Measurements from ENCODE around the gene CCDC85B. TPM values are rescaled to one million over a fixed set of nuclear protein-coding genes. Genes with fewer than 3 reads are reported as not detected.
"Not testable (repeated sequence)": the region's sequence is repeated elsewhere in the genome, so short reads cannot be mapped to it uniquely, and the experiment has no call there.

The CCDC85B gene
- polyA plus RNA-seq, 1 of the 3 experiments (the other 2 are of a cell fraction): 52.8 TPM

GRCh38 chr11:65891219-65892136 lies 1.0 kb downstream of the CCDC85B start (continued):
- TF ChIP-seq USF2 (IDR thresholded peaks at IDR 0.05; ENCODE audit: borderline replicate concordance, low read depth, low read length): no peak

GRCh38 chr11:65892137-65892540 lies 1.7 kb downstream of the CCDC85B start:
- peak overlapping the region; percentile 65 to 70 for H3K4me3 ChIP-seq (ENCODE audit: low read depth in 2 of 2, low read length in 1 of 2)
- peak overlapping the region; percentile 76; the same call in 1 of the 2 replicates for H3K9ac ChIP-seq
- peaks cover 68% of the 10 kb centered on the region for H3K79me2 ChIP-seq (ENCODE audit: insufficient read depth)
- peaks cover 46 to 52% of the 10 kb centered on the region in 2 experiments for H3K4me1 ChIP-seq (ENCODE audit: control insufficient read depth in 1 of 2, insufficient read depth in 2 of 2, low read depth in 1 of 2, low read length in 1 of 2)
- CTCF ChIA-PET: interaction anchor here (0.6 to 15.2 kb wide), 7 partner anchors 19 to 450 kb away, joined by 3 to 374 read pairs (median 4); partner anchors contain the start of genes CFL1, EFEMP2 and MUS81
- H3K36me3 ChIP-seq (replicated peaks in 1 of 2; ENCODE audit: control insufficient read depth in 1 of 2, insufficient read depth in 2 of 2, low read length in 1 of 2): peaks cover 0 to 37% of the 10 kb centered on the region in 2 experiments
- DNase-seq; H3K9me3 ChIP-seq; H3K27me3 ChIP-seq (ENCODE audit: insufficient read depth); POLR2A ChIA-PET; H3K9me2 ChIP-seq; H2AFZ ChIP-seq (ENCODE audit: low read depth): not testable (repeated sequence)
- peak overlapping the region in 1 of 2 experiments; percentile 94; a peak in 3 of 4 replicates for H3K27ac ChIP-seq (ENCODE audit: low read depth in 2 of 2, low read length in 1 of 2)
- peak overlapping the region; percentile 98 for H3K4me2 ChIP-seq
- 0 out of 2 replicates have a peak, but pooled peaks have one; percentile 7 for TF ChIP-seq ZBTB33 (IDR thresholded peaks at IDR 0.05; ENCODE audit: borderline replicate concordance, low read depth)
- WGBS (ENCODE audit: low lambda C conversion rate): 93% methylated on average over 5 of the region's 5 CpGs
- H4K20me1 ChIP-seq (ENCODE audit: insufficient read depth): peaks cover 63% of the 10 kb centered on the region
- peaks cover 95% of the 10 kb centered on the region for H3F3A ChIP-seq (replicated peaks; ENCODE audit: insufficient read depth)

GRCh38 chr11:65892661-65893317 lies 2.3 kb downstream of the CCDC85B start:
- H3K36me3 ChIP-seq (replicated peaks in 1 of 2; ENCODE audit: control insufficient read depth in 1 of 2, insufficient read depth in 2 of 2, low read length in 1 of 2): peaks cover 0 to 42% of the 10 kb centered on the region in 2 experiments
- TF ChIP-seq ELF1 (IDR thresholded peaks at IDR 0.05) (no peak), EP300 (IDR thresholded peaks at IDR 0.05; ENCODE audit: borderline replicate concordance in 1 of 2, low read depth in 1 of 2, low read length in 1 of 2) (no peak), USF2 (IDR thresholded peaks at IDR 0.05; ENCODE audit: borderline replicate concordance, low read depth, low read length) (no peak), EZH2phosphoT487 (IDR thresholded peaks at IDR 0.05; ENCODE audit: borderline replicate concordance, low read depth) (no peak), NFIC (IDR thresholded peaks at IDR 0.05; ENCODE audit: borderline replicate concordance) (no peak), FOSL2 (IDR thresholded peaks at IDR 0.05; ENCODE audit: borderline replicate concordance, low read depth) (no peak), CTCF (IDR thresholded peaks at IDR 0.05) (no peak), USF1 (IDR thresholded peaks at IDR 0.05; ENCODE audit: borderline replicate concordance, low read depth) (no peak), GATA2 (CRISPR knock-in tag; IDR thresholded peaks at IDR 0.05) (no peak), MXI1 (IDR thresholded peaks at IDR 0.05; ENCODE audit: low read depth, low read length) (no peak), TCF12 (IDR thresholded peaks at IDR 0.05) (no peak)

More at GRCh38 chr11:65892661-65893317, 2.3 kb downstream of the CCDC85B start:
- Histone ChIP-seq H3K4me1 (ENCODE audit: control insufficient read depth in 1 of 2, insufficient read depth in 2 of 2, low read depth in 1 of 2, low read length in 1 of 2) (peaks cover 39 to 52% of the 10 kb centered on the region in 2 experiments), H3K27ac (ENCODE audit: low read depth in 2 of 2, low read length in 1 of 2) (peak overlapping the region in 1 of 2 experiments; percentile 94; a peak in 2 of 4 replicates), H3K27me3 (ENCODE audit: insufficient read depth) (no peaks in the 10 kb centered on the region), H3K9me2 (no peaks in the 10 kb centered on the region), H3K9me3 (no peaks in the 10 kb centered on the region), H3K4me2 (peak overlapping the region; percentile 98), H4K20me1 (ENCODE audit: insufficient read depth) (peaks cover 70% of the 10 kb centered on the region), H3K4me3 (ENCODE audit: low read depth in 2 of 2, low read length in 1 of 2) (no peak overlapping the region), H3K9ac (peak overlapping the region; percentile 76; the same call in 1 of the 2 replicates), H3K79me2 (ENCODE audit: insufficient read depth) (peaks cover 68% of the 10 kb centered on the region), H3F3A (replicated peaks; ENCODE audit: insufficient read depth) (peaks cover 93% of the 10 kb centered on the region), H2AFZ (ENCODE audit: low read depth) (no peak overlapping the region)
- CTCF ChIA-PET: interaction anchor here (0.6 to 15.2 kb wide), 8 partner anchors 8 to 123 kb away, joined by 3 to 374 read pairs (median 12); partner anchors contain the start of genes CFL1, EFEMP2 and MUS81
- POLR2A ChIA-PET: interaction anchor here (0.6 kb wide), 1 partner anchor 75 kb away, joined by 3 read pairs; no protein-coding TSS in a partner anchor
- WGBS (ENCODE audit: low lambda C conversion rate): 87% methylated on average over 8 of the region's 10 CpGs
- DNase-seq: no peak

Measured in SK-N-SH (cell line).